Subcutaneous abdominal adipose tissue (tissue), 5 donors: Measurements from ENCODE around the gene SDHC.
"Not testable (repeated sequence)": the region's sequence is repeated elsewhere in the genome, so short reads cannot be mapped to it uniquely, and the experiment has no call there.

Source experiments
- H3K27ac ChIP-seq: one replicate; pipeline ENCODE4 v1.7.0; 2013; ENCODE audit warnings: low read depth, mild to moderate bottlenecking, inconsistent platforms, low read length, moderate library complexity
- H3K27me3 ChIP-seq, 5 donors: one replicate each; pipeline ENCODE4 v1.7.0; 2013; ENCODE audit warnings: low read length in 5 of 5, inconsistent platforms in 1 of 5; ENCODE audit not compliant: control insufficient read depth in 5 of 5, insufficient read depth in 4 of 5
- H3K36me3 ChIP-seq, 5 donors: one replicate each; pipeline ENCODE4 v1.7.0; 2013; ENCODE audit warnings: low read length in 5 of 5; ENCODE audit not compliant: control insufficient read depth in 5 of 5, insufficient read depth in 5 of 5
- H3K4me1 ChIP-seq, 5 donors: one replicate each; pipeline ENCODE4 v1.7.0; 2013; ENCODE audit warnings: low read length in 5 of 5, mild to moderate bottlenecking in 3 of 5, moderate library complexity in 1 of 5; ENCODE audit not compliant: control insufficient read depth in 5 of 5, insufficient read depth in 5 of 5
- H3K4me3 ChIP-seq, 5 donors: one replicate each; pipeline ENCODE4 v1.7.0; 2013; ENCODE audit warnings: low read length in 5 of 5, low read depth in 1 of 5
- H3K9ac ChIP-seq, 5 donors: one replicate each; pipeline ENCODE4 v1.7.0; 2013; ENCODE audit warnings: low read length in 5 of 5, mild to moderate bottlenecking in 4 of 5, moderate library complexity in 3 of 5
- H3K9me3 ChIP-seq, 5 donors: one replicate each; pipeline ENCODE4 v1.7.0; 2013; ENCODE audit warnings: low read length in 5 of 5; ENCODE audit not compliant: control insufficient read depth in 5 of 5
- donor health status: healthy.
- donor health status: healthy.
- donor health status: healthy.
- donor health status: healthy.
- donor health status: healthy.

The SDHC gene

GRCh38 chr1:161409848-161410635, 95.9 kb downstream of the SDHC start:
- H3K27me3 ChIP-seq, H3K4me3 ChIP-seq, H3K4me1 ChIP-seq, H3K9me3 ChIP-seq, H3K27ac ChIP-seq, H3K9ac ChIP-seq, H3K36me3 ChIP-seq: not testable (repeated sequence)

GRCh38 chr1:161410636-161410970, 96.4 kb downstream of the SDHC start:
- H3K27ac ChIP-seq: not testable (repeated sequence)

More at GRCh38 chr1:161410636-161410970, 96.4 kb downstream of the SDHC start:
- not testable (repeated sequence) for H3K4me1 ChIP-seq, H3K9ac ChIP-seq, H3K27me3 ChIP-seq, H3K36me3 ChIP-seq, H3K4me3 ChIP-seq, H3K9me3 ChIP-seq
